GM18951 (cell line): ENCODE results near the gene B3GAT3.
A peak's percentile ranks its signal among the peaks of the same experiment; 100 is the strongest.

Experiments used
- POLR2A ChIP-seq: IDR thresholded peaks from 4 replicates; pipeline ENCODE4 v1.6.1; 2011; ENCODE audit warnings: mild to moderate bottlenecking; ENCODE audit not compliant: insufficient read length, insufficient read depth; ENCODE audit errors: extremely low read depth
- in situ Hi-C: fragments of 300-500 bp; cut with MboI; formaldehyde crosslinking; loops from one replicate; pipeline ENCODE4 v1.12.0; 2022; ENCODE audit warnings: low sequenced_read_pairs, mixed read lengths, inconsistent platforms; ENCODE audit not compliant: unreplicated experiment

B3GAT3 gene

GRCh38 chr11:62615521-62615920 is 6.3 kb downstream of the B3GAT3 start:
- in situ Hi-C loops, result no loop called here
- no peak for TF ChIP-seq POLR2A

GRCh38 chr11:62614275-62614674 is 7.5 kb downstream of the B3GAT3 start:
- in situ Hi-C loops, result no loop called here

GRCh38 chr11:62613291-62613778 is 8.5 kb downstream of the B3GAT3 start:
- in situ Hi-C loops, result no loop called here
- TF ChIP-seq POLR2A, result no peak

More at GRCh38 chr11:62614275-62614674, 7.5 kb downstream of the B3GAT3 start:
- TF ChIP-seq POLR2A, result no peak

GRCh38 chr11:62612366-62613290 is 9.2 kb downstream of the B3GAT3 start, which contains the start of the genes EML3 and ROM1:
TSS of gene EML3 (minus strand) at chr11:62612775. CDS start at chr11:62612457, 318 bp downstream.
TSS of gene ROM1 (plus strand) at chr11:62613257. CDS start at chr11:62613282, 25 bp downstream.
- TF ChIP-seq POLR2A, result peak; percentile 53
- in situ Hi-C loops, result no loop called here

- in situ Hi-C loops, result no loop called here
- no peak for TF ChIP-seq POLR2A
Observed at GRCh38 chr11:62611705-62612365, 10.0 kb downstream of the B3GAT3 start.

GRCh38 chr11:62610814-62611704 is 10.7 kb downstream of the B3GAT3 start:
- in situ Hi-C loops, result no loop called here
- no peak for TF ChIP-seq POLR2A

GRCh38 chr11:62610403-62610802 is 11.4 kb downstream of the B3GAT3 start:
- no peak for TF ChIP-seq POLR2A
- in situ Hi-C loops, result no loop called here

GRCh38 chr11:62608776-62609175 is 13.0 kb downstream of the B3GAT3 start:
- in situ Hi-C loops, result no loop called here
- TF ChIP-seq POLR2A, result no peak

- in situ Hi-C loops, result no loop called here
- no peak for TF ChIP-seq POLR2A
Observed at GRCh38 chr11:62607714-62608113, 14.1 kb downstream of the B3GAT3 start.

GRCh38 chr11:62605902-62606301 is 15.9 kb downstream of the B3GAT3 start:
- in situ Hi-C loops, result no loop called here
- no peak for TF ChIP-seq POLR2A

GRCh38 chr11:62605467-62605866 is 16.3 kb downstream of the B3GAT3 start:
- in situ Hi-C loops, result no loop called here
- no peak for TF ChIP-seq POLR2A

- in situ Hi-C loops, result no loop called here
- no peak for TF ChIP-seq POLR2A
Observed at GRCh38 chr11:62604460-62605120, 17.2 kb downstream of the B3GAT3 start.
